Immature natural killer cell (primary cell): ENCODE results near the gene KHDRBS1. TPM values are rescaled to one million over a fixed set of nuclear protein-coding genes. Genes with fewer than 3 reads are reported as not detected.
"Not testable (repeated sequence)": the region's sequence is repeated elsewhere in the genome, so short reads cannot be mapped to it uniquely, and the experiment has no call there.

Experiments
- DNase-seq, 3 donors: peaks; one replicate each; pipeline ENCODE4 v3.0.0; 2022; ENCODE audit warnings: mixed read lengths in 1 of 3
- H3K27ac Mint-ChIP-seq, 6 donors: one replicate each; pipeline ENCODE4 v1.8.0; 2020; ENCODE audit warnings: mixed read lengths in 6 of 6, mild to moderate bottlenecking in 5 of 6, inconsistent platforms in 4 of 6, moderate library complexity in 3 of 6
- H3K27me3 Mint-ChIP-seq, 3 donors: one replicate each; pipeline ENCODE4 v1.8.0; 2020 to 2021; ENCODE audit warnings: low read depth in 3 of 3, mild to moderate bottlenecking in 3 of 3, mixed read lengths in 3 of 3, moderate library complexity in 3 of 3, inconsistent platforms in 1 of 3
- H3K36me3 Mint-ChIP-seq, 3 donors: one replicate each; pipeline ENCODE4 v1.8.0; 2020; ENCODE audit warnings: mixed read lengths in 3 of 3, inconsistent platforms in 2 of 3, mild to moderate bottlenecking in 2 of 3
- H3K4me1 Mint-ChIP-seq, 2 donors: one replicate each; pipeline ENCODE4 v1.8.0; 2020; ENCODE audit warnings: inconsistent platforms in 2 of 2, mild to moderate bottlenecking in 2 of 2, mixed read lengths in 2 of 2, moderate library complexity in 1 of 2
- H3K4me3 Mint-ChIP-seq, 5 donors: one replicate each; pipeline ENCODE4 v1.8.0; 2020; ENCODE audit warnings: mild to moderate bottlenecking in 5 of 5, mixed read lengths in 5 of 5, inconsistent platforms in 3 of 5, moderate library complexity in 3 of 5
- H3K9me3 Mint-ChIP-seq, 6 donors: one replicate each; pipeline ENCODE4 v1.8.0; 2020; ENCODE audit warnings: mild to moderate bottlenecking in 6 of 6, mixed read lengths in 6 of 6, inconsistent platforms in 4 of 6, moderate library complexity in 3 of 6
- polyA plus RNA-seq, 3 donors: library from polyadenylated mRNA; unstranded; fragments of 300-500 nt; fragmentation: Illumina TruSeq; gene quantifications; one replicate each; pipeline ENCODE4 v1.2.3, GENCODE V29; 2021

KHDRBS1 gene
- polyA plus RNA-seq, 3 donors from 2014 or later, result 74.0 to 121 (median 86.1) TPM

DNA sequence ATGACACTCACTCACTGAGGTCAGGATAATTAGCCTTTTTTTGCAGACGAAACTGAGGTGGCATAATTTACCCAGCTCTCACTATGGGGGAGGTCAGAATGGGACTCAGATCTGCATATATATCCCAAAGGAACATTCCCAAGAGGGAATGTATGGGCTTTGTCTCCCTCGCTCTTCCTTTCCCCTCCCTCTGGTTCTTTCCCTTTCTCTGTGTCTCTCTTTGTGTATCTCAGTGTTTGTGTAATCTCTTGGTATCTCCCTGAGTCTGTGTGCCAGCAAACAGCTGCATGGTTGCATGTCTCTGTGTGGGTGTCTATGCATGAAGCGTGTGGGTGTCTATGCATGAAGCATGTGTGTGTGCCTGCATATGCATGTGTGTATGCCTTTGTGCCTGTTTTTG lies 63.8 kb downstream of the KHDRBS1 start:
- no peaks in the 10 kb centered on the region for H3K9me3 Mint-ChIP-seq
- peaks cover 4 to 12% (median 5%) of the 10 kb centered on the region in 3 donors for H3K27me3 Mint-ChIP-seq
- H3K4me1 Mint-ChIP-seq, result peaks cover 15 to 26% of the 10 kb centered on the region in 2 donors
- peak overlapping the region in 1 of 5 donors; percentile 61 for H3K4me3 Mint-ChIP-seq
- peak overlapping the region in 1 of 6 donors; percentile 51 for H3K27ac Mint-ChIP-seq
- no peak for DNase-seq
- H3K36me3 Mint-ChIP-seq, result peaks cover 6 to 22% (median 10%) of the 10 kb centered on the region in 3 donors

DNA sequence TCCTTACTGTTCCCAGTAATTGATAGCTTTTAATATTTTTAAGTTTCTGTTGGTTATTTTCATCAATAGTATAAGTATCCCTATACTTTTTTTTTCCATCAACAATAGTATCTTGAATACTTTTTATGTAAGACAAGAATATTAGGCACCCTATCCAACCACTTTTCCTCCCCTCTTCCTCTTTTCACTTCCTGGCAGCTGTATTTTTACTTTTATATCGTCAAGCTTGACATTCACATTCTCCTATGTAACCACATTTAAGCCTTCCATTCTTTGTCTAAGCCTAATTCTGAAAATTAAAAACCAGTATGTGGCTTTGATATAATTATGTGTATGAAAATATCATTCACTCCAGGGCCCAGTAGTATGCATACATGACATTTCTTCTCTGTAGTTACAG lies 68.4 kb downstream of the KHDRBS1 start:
- DNase-seq, result no peak
- Mint-ChIP-seq H3K4me1 (no peaks in the 10 kb centered on the region), H3K27ac (peak overlapping the region in 2 of 6 donors; percentile 1 to 3), H3K9me3 (no peaks in the 10 kb centered on the region), H3K4me3 (no peak overlapping the region), H3K36me3 (peaks cover 23 to 37% (median 24%) of the 10 kb centered on the region in 3 donors), H3K27me3 (peaks cover 0 to 2% (median 0%) of the 10 kb centered on the region in 3 donors)

DNA sequence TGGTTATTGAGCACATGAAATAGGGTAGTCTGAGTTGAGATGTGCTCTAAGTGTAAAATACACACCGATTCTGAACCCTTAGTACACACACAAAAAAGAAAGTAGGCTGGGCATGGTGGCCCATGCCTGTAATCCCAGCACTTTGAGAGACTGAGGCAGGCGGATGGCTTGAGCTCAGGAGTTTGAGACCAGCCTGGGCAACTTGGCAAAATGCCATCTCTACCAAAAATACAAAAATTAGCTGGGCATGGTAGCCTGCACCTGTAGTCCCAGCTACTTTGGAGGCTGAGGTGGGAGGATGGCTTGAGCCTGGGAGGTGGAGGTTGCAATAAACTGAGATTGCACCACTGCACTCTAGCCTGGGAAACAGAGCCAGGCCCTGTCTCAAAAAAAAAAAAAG lies 72.7 kb downstream of the KHDRBS1 start:
- not testable (repeated sequence) for H3K27me3 Mint-ChIP-seq, DNase-seq, H3K9me3 Mint-ChIP-seq, H3K4me1 Mint-ChIP-seq, H3K4me3 Mint-ChIP-seq
- H3K36me3 Mint-ChIP-seq, result peaks cover 23 to 29% (median 25%) of the 10 kb centered on the region in 3 donors
- H3K27ac Mint-ChIP-seq, result peak overlapping the region in 1 of 6 donors; percentile 22

DNA sequence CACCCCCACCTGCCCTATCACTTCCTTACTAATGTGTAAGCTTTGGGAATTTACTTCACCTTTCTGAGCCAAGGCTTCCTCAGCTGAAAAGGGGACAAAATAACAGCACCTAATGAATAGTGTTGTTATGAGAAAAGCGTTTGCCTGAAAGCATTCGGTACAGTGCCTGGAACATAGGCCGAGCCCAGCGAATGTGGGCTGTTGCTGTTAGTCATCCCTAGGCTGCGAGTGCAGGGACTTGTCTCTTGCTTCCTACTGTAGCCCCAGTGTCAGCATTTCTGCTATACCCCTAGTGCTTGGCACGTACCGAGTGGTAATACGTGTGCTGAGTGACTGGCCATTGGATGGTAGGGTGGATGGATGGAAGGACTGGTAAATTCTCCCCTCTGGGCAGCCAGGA lies 77.5 kb downstream of the KHDRBS1 start:
- Mint-ChIP-seq H3K27me3 (no peaks in the 10 kb centered on the region), H3K36me3 (peaks cover 9 to 28% (median 13%) of the 10 kb centered on the region in 3 donors), H3K9me3 (no peaks in the 10 kb centered on the region), H3K27ac (no peak overlapping the region), H3K4me1 (no peaks in the 10 kb centered on the region), H3K4me3 (no peak overlapping the region)
- no peak for DNase-seq

DNA sequence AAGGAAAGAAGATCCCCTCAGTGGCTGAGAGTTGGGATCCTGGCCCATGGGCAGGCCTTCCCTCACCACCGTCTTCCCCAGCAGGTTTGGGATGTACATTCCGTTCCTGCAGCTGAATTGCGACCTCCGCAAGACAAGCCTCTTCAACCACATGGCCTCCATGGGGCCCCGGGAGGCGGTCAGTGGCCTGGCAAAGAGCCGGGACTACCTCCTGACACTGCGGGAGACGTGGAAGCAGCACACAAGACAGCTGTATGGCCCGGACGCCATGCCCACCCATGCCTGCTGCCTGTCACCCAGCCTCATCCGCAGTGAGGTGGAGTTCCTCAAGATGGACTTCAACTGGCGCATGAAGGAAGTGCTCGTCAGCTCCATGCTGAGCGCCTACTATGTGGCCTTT lies 77.9 kb downstream of the KHDRBS1 start:
- Mint-ChIP-seq H3K4me1 (no peaks in the 10 kb centered on the region), H3K9me3 (no peaks in the 10 kb centered on the region), H3K4me3 (no peak overlapping the region), H3K27me3 (no peaks in the 10 kb centered on the region), H3K27ac (no peak overlapping the region), H3K36me3 (peaks cover 9 to 26% (median 11%) of the 10 kb centered on the region in 3 donors)
- no peak for DNase-seq

Other genes with a start within 250 kb of the KHDRBS1 start
- 1 to 10 TPM in 1 of 3 donors, under 1 TPM in 1, not detected in 1; 0.36 to 2.1 TPM for gene ADGRB2, start 249.5 kb upstream of the KHDRBS1 start, polyA plus RNA-seq
- 1 to 10 TPM in 1 of 3 donors, under 1 TPM in 2; 0.24 to 2.5 (median 0.46) TPM for gene SPOCD1, start 197.8 kb upstream of the KHDRBS1 start, polyA plus RNA-seq
- 100 to 1,000 TPM; 300 to 552 (median 460) TPM for gene PTP4A2, start 75.5 kb upstream of the KHDRBS1 start, polyA plus RNA-seq
- gene TMEM39B, start 59.1 kb downstream of the KHDRBS1 start, polyA plus RNA-seq, result 1 to 10 TPM in 2 of 3 donors, under 1 TPM in 1; 0.94 to 2.3 (median 2.0) TPM
- gene KPNA6, start 94.2 kb downstream of the KHDRBS1 start, polyA plus RNA-seq, result 10 to 100 TPM; 20.7 to 36.8 (median 21.2) TPM
- gene TXLNA, start 165.8 kb downstream of the KHDRBS1 start, polyA plus RNA-seq, result 10 to 100 TPM; 14.5 to 33.4 (median 18.5) TPM
- 10 to 100 TPM; 61.2 to 67.1 (median 65.5) TPM for gene CCDC28B, start 186.7 kb downstream of the KHDRBS1 start, polyA plus RNA-seq
- under 1 TPM in 2 of 3 donors, not detected in 1; 0.29 to 0.85 TPM for gene IQCC, start 191.8 kb downstream of the KHDRBS1 start, polyA plus RNA-seq
- not detected for gene DCDC2B, start 195.2 kb downstream of the KHDRBS1 start, polyA plus RNA-seq
- 10 to 100 TPM in 1 of 3 donors, 1 to 10 TPM in 2; 6.7 to 14.3 (median 9.8) TPM for gene TMEM234, start 208.5 kb downstream of the KHDRBS1 start, polyA plus RNA-seq
- 100 to 1,000 TPM; 189 to 313 (median 197) TPM for gene EIF3I, start 208.5 kb downstream of the KHDRBS1 start, polyA plus RNA-seq
- under 1 TPM in 2 of 3 donors, not detected in 1; 0.28 to 0.53 TPM for gene FAM167B, start 233.4 kb downstream of the KHDRBS1 start, polyA plus RNA-seq
- 1,000 to 10,000 TPM in 1 of 3 donors, 100 to 1,000 TPM in 2; 561 to 1,013 (median 704) TPM for gene LCK, start 237.4 kb downstream of the KHDRBS1 start, polyA plus RNA-seq